H1 (cell line): ENCODE data around the gene ATP6V1G1. TPM values are rescaled to one million over a fixed set of nuclear protein-coding genes. Genes with fewer than 3 reads are reported as not detected.

Experiments
- CTCF ChIA-PET: fragments of 300-600 bp; sonication (Branson Sonifier 250); formaldehyde crosslinking; loops from one replicate; lab custom pipeline; 2021; ENCODE audit not compliant: partially characterized antibody; lab: Charles Lee
- POLR2A ChIA-PET: fragments of 300-600 bp; sonication (Branson Sonifier 250); formaldehyde crosslinking; loops from one replicate; lab custom pipeline; 2021; ENCODE audit warnings: inconsistent platforms; ENCODE audit not compliant: partially characterized antibody; lab: Charles Lee
- DNase-seq, 2 experiments: peaks; one replicate each; pipeline versions ENCODE4 v3.0.0 to v3.0.0-alpha.2; 2010 to 2022; ENCODE audit warnings: low spot score in 2 of 2, low read depth in 1 of 2, mixed read lengths in 1 of 2
- FAIRE-seq: peaks from 2 replicates; lab custom pipeline; 2011; peaks lifted over from hg19 to GRCh38; lab: Jason Lieb, UNC
- H2AFZ ChIP-seq: 2 replicates; pipeline ENCODE4 v1.8.1; 2012; ENCODE audit warnings: low read length, inconsistent platforms
- H2AK5ac ChIP-seq: 2 replicates; pipeline ENCODE4 v1.6.1; 2013; ENCODE audit warnings: low read depth, low read length
- H2BK120ac ChIP-seq: replicated peaks from 2 replicates; pipeline ENCODE3; 2013; ENCODE audit warnings: low read depth, low read length, inconsistent platforms
- H2BK12ac ChIP-seq: 2 replicates; pipeline ENCODE4 v1.6.1; 2013; ENCODE audit warnings: low read depth, low read length
- H2BK15ac ChIP-seq: 2 replicates; pipeline ENCODE4 v1.6.1; 2013; ENCODE audit warnings: low read length
- H2BK20ac ChIP-seq: 2 replicates; pipeline ENCODE4 v1.6.1; 2013; ENCODE audit warnings: low read length
- H2BK5ac ChIP-seq: 2 replicates; pipeline ENCODE4 v1.6.1; 2013; ENCODE audit warnings: low read depth, low read length
- H3K14ac ChIP-seq: 2 replicates; pipeline ENCODE4 v1.6.1; 2013; ENCODE audit warnings: inconsistent platforms; ENCODE audit not compliant: insufficient read length
- H3K18ac ChIP-seq: 2 replicates; pipeline ENCODE4 v1.6.1; 2013; ENCODE audit warnings: low read length; ENCODE audit errors: extremely low read depth
- H3K23ac ChIP-seq: 2 replicates; pipeline ENCODE4 v1.6.1; 2013; ENCODE audit warnings: inconsistent platforms; ENCODE audit not compliant: insufficient read length
- H3K23me2 ChIP-seq: 2 replicates; pipeline ENCODE4 v1.6.1; 2013; ENCODE audit warnings: low read depth, low read length
- H3K27ac ChIP-seq: 2 replicates; pipeline ENCODE4 v1.6.1; 2011; ENCODE audit warnings: low read depth, low read length, inconsistent platforms
- H3K27me3 ChIP-seq, 4 experiments: replicated peaks in 1 of 4; 1 replicate in 1 of 4; 2 replicates in 3 of 4; pipeline versions ENCODE4 v1.6.1 to v1.8.1; 2011 to 2013; ENCODE audit warnings: low read length in 3 of 4, mild to moderate bottlenecking in 3 of 4, inconsistent platforms in 2 of 4, mixed read lengths in 2 of 4, moderate library complexity in 1 of 4; ENCODE audit not compliant: control insufficient read depth in 3 of 4, insufficient read depth in 3 of 4; ENCODE audit errors: extremely low read depth in 1 of 4
- H3K36me3 ChIP-seq, 4 experiments: 2 replicates each; pipeline versions ENCODE4 v1.6.1 to v1.8.1; 2011 to 2013; ENCODE audit warnings: mild to moderate bottlenecking in 4 of 4, low read length in 3 of 4, moderate library complexity in 2 of 4, control low read depth in 1 of 4, inconsistent platforms in 1 of 4; ENCODE audit not compliant: insufficient read depth in 4 of 4, control insufficient read depth in 2 of 4
- H3K4ac ChIP-seq: replicated peaks from 2 replicates; pipeline ENCODE3; 2013; ENCODE audit warnings: low read length, low read depth, mixed read lengths, inconsistent platforms; ENCODE audit not compliant: insufficient read length
- H3K4me1 ChIP-seq, 4 experiments: replicated peaks in 1 of 4; 1 replicate in 1 of 4; 2 replicates in 3 of 4; pipeline versions ENCODE4 v1.6.1 to v1.8.1; 2011 to 2013; ENCODE audit warnings: low read length in 3 of 4, inconsistent platforms in 2 of 4, mixed read lengths in 1 of 4; ENCODE audit not compliant: insufficient read depth in 4 of 4, control insufficient read depth in 3 of 4
- H3K4me2 ChIP-seq, 2 experiments: 2 replicates each; pipeline versions ENCODE4 v1.6.1 to v1.8.1; 2011 to 2013; ENCODE audit warnings: low read depth in 2 of 2, low read length in 2 of 2, control low read depth in 1 of 2, inconsistent platforms in 1 of 2, mild to moderate bottlenecking in 1 of 2; ENCODE audit not compliant: insufficient read depth in 1 of 2
- H3K4me3 ChIP-seq, 4 experiments: fragments of 200-600, 300-600 bp in 1 of 4; sonication (generic), shearing (Covaris generic), sonication (Bioruptor Twin) in 1 of 4; 2 replicates each; pipeline versions ENCODE4 v1.5.1 to v1.8.1; 2011 to 2016; ENCODE audit warnings: low read length in 4 of 4, low read depth in 3 of 4, control low read depth in 2 of 4, inconsistent platforms in 2 of 4, mild to moderate bottlenecking in 2 of 4, mixed read lengths in 1 of 4, moderate library complexity in 1 of 4; ENCODE audit not compliant: insufficient read depth in 2 of 4; ENCODE audit errors: extremely low read depth in 1 of 4
- H3K56ac ChIP-seq: replicated peaks from 2 replicates; pipeline ENCODE3; 2013; ENCODE audit warnings: low read depth, mild to moderate bottlenecking, mixed read lengths, low read length, inconsistent platforms; ENCODE audit not compliant: insufficient read length
- H3K79me1 ChIP-seq: 2 replicates; pipeline ENCODE4 v1.6.1; 2013; ENCODE audit warnings: low read depth, low read length, control low read depth
- H3K79me2 ChIP-seq, 2 experiments: 2 replicates each; pipeline versions ENCODE4 v1.6.1 to v1.8.1; 2012 to 2013; ENCODE audit warnings: low read length in 2 of 2, mild to moderate bottlenecking in 2 of 2, inconsistent platforms in 1 of 2; ENCODE audit not compliant: insufficient read depth in 2 of 2, control insufficient read depth in 1 of 2
- H3K9ac ChIP-seq, 4 experiments: replicated peaks in 1 of 4; 1 replicate in 1 of 4; 2 replicates in 3 of 4; pipeline versions ENCODE4 v1.6.1 to v1.8.1; 2011 to 2013; ENCODE audit warnings: low read depth in 3 of 4, low read length in 3 of 4, control low read depth in 2 of 4, mild to moderate bottlenecking in 2 of 4, moderate library complexity in 2 of 4, inconsistent platforms in 1 of 4; ENCODE audit errors: extremely low read depth in 1 of 4
- H3K9me3 ChIP-seq, 2 experiments: 2 replicates each; pipeline versions ENCODE4 v1.6.1 to v1.8.1; 2012 to 2013; ENCODE audit warnings: mild to moderate bottlenecking in 2 of 2, moderate library complexity in 2 of 2, control low read depth in 1 of 2, inconsistent platforms in 1 of 2, low read depth in 1 of 2, low read length in 1 of 2, mixed read lengths in 1 of 2; ENCODE audit not compliant: insufficient read depth in 2 of 2
- H4K20me1 ChIP-seq, 2 experiments: replicated peaks in 1 of 2; 2 replicates each; pipeline versions ENCODE3 to v1.8.1; 2011 to 2013; ENCODE audit warnings: inconsistent platforms in 2 of 2, low read length in 2 of 2, mild to moderate bottlenecking in 1 of 2; ENCODE audit not compliant: insufficient read depth in 2 of 2, control insufficient read depth in 1 of 2
- H4K5ac ChIP-seq: 2 replicates; pipeline ENCODE4 v1.6.1; 2013; ENCODE audit warnings: low read length, low read depth, mixed read lengths, inconsistent platforms; ENCODE audit not compliant: insufficient read length
- H4K8ac ChIP-seq: 2 replicates; pipeline ENCODE4 v1.8.0; 2013; ENCODE audit warnings: mild to moderate bottlenecking, moderate library complexity, low read length, inconsistent platforms; ENCODE audit not compliant: insufficient read depth; ENCODE audit errors: extremely low read depth
- H4K91ac ChIP-seq: replicated peaks from 2 replicates; pipeline ENCODE3; 2013; ENCODE audit warnings: low read length, mixed read lengths, inconsistent platforms; ENCODE audit not compliant: insufficient read length
- BCL11A ChIP-seq, 2 experiments: IDR thresholded peaks; one replicate each; pipeline ENCODE4 v1.6.1; 2011; ENCODE audit warnings: low read depth in 2 of 2, low read length in 2 of 2, mild to moderate bottlenecking in 2 of 2
- CHD2 ChIP-seq: IDR thresholded peaks from 2 replicates; pipeline ENCODE4 v1.6.1; 2012; ENCODE audit warnings: low read length, improper control_type of control experiment
- FOSL1 ChIP-seq: IDR thresholded peaks from 2 replicates; pipeline ENCODE4 v1.6.1; 2011; ENCODE audit warnings: mild to moderate bottlenecking, low read depth, low read length, moderate library complexity; ENCODE audit not compliant: insufficient read depth
- MAX ChIP-seq: IDR thresholded peaks from 2 replicates; pipeline ENCODE4 v1.6.1; 2012; ENCODE audit warnings: inconsistent platforms
- NRF1 ChIP-seq: IDR thresholded peaks from 2 replicates; pipeline ENCODE4 v1.6.1; 2011; ENCODE audit warnings: mild to moderate bottlenecking, low read depth, low read length, improper control_type of control experiment
- PHF8 ChIP-seq: fragments of 200-600 bp; sonication (generic); conservative IDR thresholded peaks from 2 replicates; pipeline ENCODE4 v1.7.1; 2012; ENCODE audit warnings: low read depth, mild to moderate bottlenecking, inconsistent platforms, low read length, moderate library complexity
- SAP30 ChIP-seq: fragments of 300-600 bp; sonication (generic); IDR thresholded peaks from 2 replicates; pipeline ENCODE4 v1.7.1; 2012; ENCODE audit warnings: low read length, moderate library complexity, mild to moderate bottlenecking, inconsistent platforms; ENCODE audit not compliant: insufficient read depth, insufficient replicate concordance
- SIRT6 ChIP-seq: IDR thresholded peaks from one replicate; pipeline ENCODE4 v1.7.1; 2012; ENCODE audit warnings: low read length, inconsistent platforms
- SIX5 ChIP-seq: IDR thresholded peaks from 2 replicates; pipeline ENCODE4 v1.6.1; 2011; ENCODE audit warnings: mild to moderate bottlenecking, low read depth, low read length
- WGBS, 2 experiments: shearing (Covaris generic) in 1 of 2; methylation state at CpG; one replicate each; pipeline versions ENCODE4 v1.1.6 to v1.1.7; 2013 to 2015; ENCODE audit warnings: low lambda C conversion rate in 2 of 2, mixed read lengths in 2 of 2, inconsistent platforms in 1 of 2, low coverage in 1 of 2, missing lambda C conversion rate in 1 of 2; ENCODE audit not compliant: insufficient replicate concordance in 2 of 2, insufficient coverage in 1 of 2, insufficient read length in 1 of 2; ENCODE audit errors: extremely low coverage in 1 of 2, missing lambda C conversion rate in 1 of 2; 5-methylcytosine and 5-hydroxymethylcytosine counted together
- polyA plus RNA-seq, 7 experiments: library from polyadenylated mRNA; depleted of rRNA in 3 of 7; stranded (reverse) in 5 of 7; unstranded in 2 of 7; fragments of >200 nt in 5 of 7; fragments of 200-250 nt in 2 of 7; gene quantifications; 1 replicate in 5 of 7; 2 replicates in 1 of 7; 4 replicates in 1 of 7; pipeline versions ENCODE4 v1.2.1 to v1.2.3, GENCODE V29; 2011 to 2013; ENCODE audit warnings: missing spikeins in 2 of 7, mixed read lengths in 2 of 7
- total RNA-seq: library from RNA; stranded (reverse); fragmentation: NEBNext Ultra II Directional; extraction: Animal tissue kit (Norgen Biotek cat#: 25700); gene quantifications from 2 replicates; pipeline ENCODE4 v1.2.1, GENCODE V29; 2021

Gene ATP6V1G1
- total and polyA plus RNA-seq, 2 of the 8 experiments (the other 6 are each of a cell fraction or from before 2014, with no cell fraction given): 112 to 124 TPM

GRCh38 chr9:114565204-114565603 is 22.4 kb upstream of the ATP6V1G1 start:
- Histone ChIP-seq H4K8ac (no peak overlapping the region), H4K20me1 (no peaks in the 10 kb centered on the region), H3K79me2 (no peaks in the 10 kb centered on the region), H3K9me3 (no peaks in the 10 kb centered on the region), H3K56ac (no peak overlapping the region), H2BK15ac (no peak overlapping the region), H3K27ac (no peak overlapping the region), H3K4me1 (no peaks in the 10 kb centered on the region), H2BK120ac (no peak overlapping the region), H3K18ac (no peak overlapping the region), H2AFZ (no peak overlapping the region), H2AK5ac (no peak overlapping the region), H2BK12ac (no peak overlapping the region), H4K5ac (no peak overlapping the region), H2BK20ac (no peak overlapping the region), H3K9ac (no peak overlapping the region), H4K91ac (no peak overlapping the region), H3K23me2 (no peaks in the 10 kb centered on the region), H3K36me3 (no peaks in the 10 kb centered on the region), H3K4ac (no peak overlapping the region), H3K4me2 (no peak overlapping the region), H2BK5ac (no peak overlapping the region), H3K14ac (no peak overlapping the region), H3K27me3 (no peaks in the 10 kb centered on the region), H3K4me3 (no peak overlapping the region), H3K23ac (no peak overlapping the region), H3K79me1 (no peaks in the 10 kb centered on the region)
- ChIA-PET POLR2A (no interaction called here), CTCF (interaction anchor here (2.1 kb wide), 1 partner anchor 88 kb away, joined by 6 read pairs; no protein-coding TSS in a partner anchor)
- TF ChIP-seq NRF1: no peak
- no peak for TF ChIP-seq SIX5
- TF ChIP-seq CHD2: no peak
- TF ChIP-seq FOSL1: no peak
- TF ChIP-seq PHF8: no peak
- no peak for TF ChIP-seq SAP30
- TF ChIP-seq MAX: no peak
- no peak for TF ChIP-seq SIRT6
- no peak for TF ChIP-seq BCL11A (IDR thresholded peaks at IDR 0.05; ENCODE audit: low read depth in 2 of 2, low read length in 2 of 2)
- no peak for DNase-seq
- 86% methylated on average over 2 of the region's 3 CpGs; no CpG with 5 or more reads in 1 of the 2 experiments for WGBS, 2 experiments
- FAIRE-seq: no peak
